ENCODE results near the gene MYO3B. TPM values are rescaled to one million over a fixed set of nuclear protein-coding genes. Genes with fewer than 3 reads are reported as not detected.

The MYO3B gene
- total RNA-seq, 1 experiment from 2014 or later, result 0.63 TPM

- TF ChIP-seq CTCF (conservative IDR thresholded peaks at IDR 0.05), result no peak
- H3K4me1 Mint-ChIP-seq, result peaks cover 9 to 15% of the 10 kb centered on the region in 2 experiments
- H3K4me2 ChIP-seq (ENCODE audit: insufficient read depth, insufficient read length, low read length), result no peak overlapping the region
These were observed 32.1 kb upstream of the MYO3B start for GRCh38 chr2:170145675-170146432.

More at GRCh38 chr2:170145675-170146432, 32.1 kb upstream of the MYO3B start:
- Histone ChIP-seq H3K79me1 (ENCODE audit: insufficient read depth, low read depth, low read length, poor library complexity, severe bottlenecking) (no peaks in the 10 kb centered on the region), H3K23ac (ENCODE audit: insufficient read length, low read depth, low read length) (no peak overlapping the region), H2AFZ (ENCODE audit: low read length) (peak overlapping the region; percentile 45), H3K27ac (ENCODE audit: insufficient read length, low read depth, low read length) (no peak overlapping the region), H3T11ph (ENCODE audit: low read length) (no peak overlapping the region), H2BK5ac (ENCODE audit: insufficient read length, low read length) (no peak overlapping the region), H4K20me1 (ENCODE audit: control insufficient read depth, insufficient read depth, insufficient read length) (no peaks in the 10 kb centered on the region), H4K5ac (ENCODE audit: insufficient read length, low read depth, low read length) (no peak overlapping the region), H3K4ac (ENCODE audit: low read depth, low read length) (no peak overlapping the region), H3K14ac (ENCODE audit: insufficient read depth, low read length) (no peak overlapping the region), H4K91ac (ENCODE audit: insufficient read length, low read depth, low read length) (no peak overlapping the region), H3K23me2 (ENCODE audit: insufficient read length, low read depth, low read length, poor library complexity, severe bottlenecking) (no peaks in the 10 kb centered on the region), H3K9me3 (ENCODE audit: control insufficient read depth, low read depth, low read length) (no peaks in the 10 kb centered on the region), H3K4me1 (ENCODE audit: insufficient read depth, low read length) (no peaks in the 10 kb centered on the region), H4K8ac (replicated peaks; ENCODE audit: insufficient read length, low read depth, low read length) (no peak overlapping the region), H2BK15ac (ENCODE audit: low read depth, low read length) (no peak overlapping the region), H3K9ac (ENCODE audit: extremely low read depth, insufficient read length, low read length) (no peak overlapping the region), H3K18ac (ENCODE audit: insufficient read length, low read depth, low read length) (no peak overlapping the region), H2BK20ac (ENCODE audit: low read depth, low read length, poor library complexity, severe bottlenecking) (no peak overlapping the region), H3K79me2 (ENCODE audit: insufficient read depth, low read length) (no peaks in the 10 kb centered on the region), H3K56ac (ENCODE audit: insufficient read length, low read depth, low read length) (no peak overlapping the region), H2BK12ac (ENCODE audit: insufficient read length, low read depth, low read length) (no peak overlapping the region), H2AK5ac (ENCODE audit: insufficient read length, low read length) (no peak overlapping the region), H3K27me3 (ENCODE audit: insufficient read depth, low read length) (no peaks in the 10 kb centered on the region), H2BK120ac (ENCODE audit: low read depth, low read length, poor library complexity, severe bottlenecking) (no peak overlapping the region)
- DNase-seq, result no peak
- no peak overlapping the region for H3K4me3 Mint-ChIP-seq
- H3K27me3 Mint-ChIP-seq (ENCODE audit: low read depth), result peaks cover 5% of the 10 kb centered on the region
- peaks cover 10 to 13% of the 10 kb centered on the region in 2 experiments for H3K9me3 Mint-ChIP-seq
- peak overlapping the region in 2 of 3 experiments; percentile 37 to 42; a peak in 1 of 7 replicates for H3K27ac Mint-ChIP-seq
- H3K36me3 Mint-ChIP-seq (ENCODE audit: insufficient read depth in 1 of 3, low read depth in 3 of 3), result peaks cover 5 to 12% (median 7%) of the 10 kb centered on the region in 3 experiments; a peak in 5 of 7 replicates
- no CpG with 5 or more reads among the region's 7 CpGs for WGBS (ENCODE audit: extremely low coverage, insufficient read length, low lambda C conversion rate)

All from H9 (cell line).